Measurements from ENCODE around the gene CLPSL1. TPM values are rescaled to one million over a fixed set of nuclear protein-coding genes. Genes with fewer than 3 reads are reported as not detected.

CLPSL1 gene
- total and polyA plus RNA-seq, 8 donors = not detected

DNA sequence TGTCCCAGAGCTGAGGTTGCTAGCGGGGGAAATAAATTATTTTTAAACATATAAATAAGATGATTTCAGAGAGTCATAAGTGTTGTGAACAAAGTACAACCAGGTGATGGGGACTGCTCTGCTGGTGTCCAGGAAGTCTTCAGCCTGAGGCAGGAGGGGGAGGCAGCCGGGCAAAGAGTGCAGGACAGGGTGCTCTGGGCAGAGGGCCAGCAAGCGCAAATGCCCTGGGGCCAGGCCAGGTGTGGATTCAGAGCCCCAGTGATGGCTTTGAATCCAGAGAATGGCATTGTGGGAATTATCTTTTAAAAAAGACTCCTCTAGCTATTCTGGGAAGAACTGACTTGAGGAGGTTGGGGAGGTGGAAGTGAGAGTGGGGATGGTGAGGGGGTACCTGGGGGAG lies 1.6 kb downstream of the CLPSL1 start:
- Histone ChIP-seq H3K36me3 (no peaks in the 10 kb centered on the region), H3K27me3 (peaks cover 10 to 52% (median 15%) of the 10 kb centered on the region in 3 donors), H3K27ac (no peak overlapping the region), H3K4me1 (peaks cover 0 to 8% (median 0%) of the 10 kb centered on the region in 4 donors), H3K9me3 (no peaks in the 10 kb centered on the region), H3K4me3 (no peak overlapping the region)
- DNase-seq = no peak
- intact Hi-C loops (cut with DNase I; ENCODE audit: low total_unique reads) = no loop called here
- WGBS, 5 donors = 50 to 61% (median 56%) methylated on average over 3 of the region's 3 CpGs
- no peak for TF ChIP-seq POLR2A (IDR thresholded peaks at IDR 0.05)
- TF ChIP-seq, protein P1, sequence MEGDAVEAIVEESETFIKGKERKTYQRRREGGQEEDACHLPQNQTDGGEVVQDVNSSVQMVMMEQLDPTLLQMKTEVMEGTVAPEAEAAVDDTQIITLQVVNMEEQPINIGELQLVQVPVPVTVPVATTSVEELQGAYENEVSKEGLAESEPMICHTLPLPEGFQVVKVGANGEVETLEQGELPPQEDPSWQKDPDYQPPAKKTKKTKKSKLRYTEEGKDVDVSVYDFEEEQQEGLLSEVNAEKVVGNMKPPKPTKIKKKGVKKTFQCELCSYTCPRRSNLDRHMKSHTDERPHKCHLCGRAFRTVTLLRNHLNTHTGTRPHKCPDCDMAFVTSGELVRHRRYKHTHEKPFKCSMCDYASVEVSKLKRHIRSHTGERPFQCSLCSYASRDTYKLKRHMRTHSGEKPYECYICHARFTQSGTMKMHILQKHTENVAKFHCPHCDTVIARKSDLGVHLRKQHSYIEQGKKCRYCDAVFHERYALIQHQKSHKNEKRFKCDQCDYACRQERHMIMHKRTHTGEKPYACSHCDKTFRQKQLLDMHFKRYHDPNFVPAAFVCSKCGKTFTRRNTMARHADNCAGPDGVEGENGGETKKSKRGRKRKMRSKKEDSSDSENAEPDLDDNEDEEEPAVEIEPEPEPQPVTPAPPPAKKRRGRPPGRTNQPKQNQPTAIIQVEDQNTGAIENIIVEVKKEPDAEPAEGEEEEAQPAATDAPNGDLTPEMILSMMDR (IDR thresholded peaks at IDR 0.05) = no peak
- TF ChIP-seq POLR2AphosphoS5 (IDR thresholded peaks at IDR 0.05) = no peak
- no peak for TF ChIP-seq EP300 (IDR thresholded peaks at IDR 0.05)

DNA sequence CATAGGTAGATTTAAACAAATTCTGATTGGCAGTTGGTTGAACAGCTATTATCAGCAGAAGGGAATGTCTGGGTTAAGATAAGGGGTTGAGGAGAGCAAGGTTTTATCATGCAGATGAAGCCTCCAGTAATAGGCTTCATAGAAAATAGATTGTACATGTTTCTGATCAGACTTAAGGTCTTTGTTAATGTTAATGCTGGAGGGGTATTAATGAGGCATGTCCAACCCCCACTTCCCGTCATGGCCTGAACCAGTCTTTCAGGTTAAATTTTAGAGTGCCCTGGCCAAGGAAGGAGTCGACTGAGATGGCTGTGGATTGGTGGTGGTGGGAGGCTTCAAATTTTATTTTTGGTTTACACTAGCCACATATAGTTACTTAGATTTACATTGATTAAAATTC lies 3.4 kb downstream of the CLPSL1 start:
- Histone ChIP-seq H3K9me3 (no peaks in the 10 kb centered on the region), H3K36me3 (no peaks in the 10 kb centered on the region), H3K4me1 (peaks cover 0 to 8% (median 0%) of the 10 kb centered on the region in 4 donors), H3K27me3 (peaks cover 13 to 63% (median 23%) of the 10 kb centered on the region in 3 donors), H3K4me3 (no peak overlapping the region), H3K27ac (no peak overlapping the region)
- DNase-seq = no peak
- 39 to 52% (median 48%) methylated on average over 2 of the region's 2 CpGs for WGBS, 5 donors
- TF ChIP-seq EP300 (IDR thresholded peaks at IDR 0.05) (no peak), POLR2A (IDR thresholded peaks at IDR 0.05) (no peak), POLR2AphosphoS5 (IDR thresholded peaks at IDR 0.05) (no peak)
- TF ChIP-seq, protein P1 (IDR thresholded peaks at IDR 0.05) = no peak
- intact Hi-C loops (cut with DNase I; ENCODE audit: low total_unique reads) = no loop called here

DNA sequence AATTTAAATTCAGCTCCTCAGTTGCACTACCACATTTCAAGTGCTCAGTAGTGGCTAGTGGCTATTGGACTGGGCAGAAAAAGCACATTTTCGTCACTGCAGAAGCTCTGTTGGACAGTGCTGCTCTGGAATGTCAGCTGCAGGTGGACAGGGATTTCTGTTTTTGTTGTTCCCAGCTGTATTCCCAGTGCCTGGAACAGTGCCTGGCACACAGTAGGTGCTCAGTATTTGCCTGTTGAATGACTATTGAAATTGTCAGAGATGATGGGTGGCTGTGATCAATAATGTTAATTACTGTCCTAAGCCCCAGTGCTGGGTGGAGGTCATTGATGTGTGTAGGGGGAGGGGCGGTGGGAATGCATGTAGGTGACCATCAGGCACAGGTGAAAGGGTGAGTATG lies 5.5 kb downstream of the CLPSL1 start:
- Histone ChIP-seq H3K27me3 (peaks cover 13 to 60% (median 28%) of the 10 kb centered on the region in 3 donors), H3K9me3 (no peaks in the 10 kb centered on the region), H3K36me3 (no peaks in the 10 kb centered on the region), H3K4me1 (peaks cover 0 to 8% (median 0%) of the 10 kb centered on the region in 4 donors), H3K27ac (no peak overlapping the region), H3K4me3 (no peak overlapping the region)
- TF ChIP-seq, protein P1 (IDR thresholded peaks at IDR 0.05) = no peak
- TF ChIP-seq POLR2AphosphoS5 (IDR thresholded peaks at IDR 0.05) (no peak), EP300 (IDR thresholded peaks at IDR 0.05) (no peak)
- intact Hi-C loops (cut with DNase I; ENCODE audit: low total_unique reads) = no loop called here
- no peak for DNase-seq
- 52 to 77% (median 57%) methylated on average over 2 of the region's 2 CpGs for WGBS, 5 donors

DNA sequence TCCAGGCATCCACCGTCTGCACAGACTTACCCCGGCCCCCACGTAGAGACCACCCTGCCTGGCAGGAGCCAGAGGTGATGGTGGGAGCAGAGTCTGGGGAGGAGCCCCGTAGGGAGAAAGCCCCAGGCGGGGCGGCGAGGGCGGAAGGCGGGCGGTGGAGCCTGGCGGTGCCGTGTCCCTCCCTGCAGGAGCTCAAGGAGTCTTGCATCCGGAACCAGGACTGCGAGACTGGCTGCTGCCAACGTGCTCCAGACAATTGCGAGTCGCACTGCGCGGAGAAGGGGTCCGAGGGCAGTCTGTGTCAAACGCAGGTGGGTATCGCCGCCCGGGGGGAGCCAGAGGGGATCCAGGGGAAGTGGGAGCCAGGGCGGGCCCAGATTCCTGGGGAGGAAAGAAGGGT lies 6.0 kb downstream of the CLPSL1 start:
- intact Hi-C loops (cut with DNase I; ENCODE audit: low total_unique reads) = no loop called here
- no peak overlapping the region for H3K27ac ChIP-seq
- TF ChIP-seq EP300 (IDR thresholded peaks at IDR 0.05) = no peak
- TF ChIP-seq POLR2AphosphoS5 (IDR thresholded peaks at IDR 0.05) = no peak
- TF ChIP-seq, protein P1 (IDR thresholded peaks at IDR 0.05) = no peak
- TF ChIP-seq POLR2A (IDR thresholded peaks at IDR 0.05) = no peak
- no peaks in the 10 kb centered on the region for H3K36me3 ChIP-seq
- peaks cover 0 to 8% (median 0%) of the 10 kb centered on the region in 4 donors for H3K4me1 ChIP-seq
- H3K9me3 ChIP-seq = no peaks in the 10 kb centered on the region
- no peak for DNase-seq
- 18 to 63% (median 45%) methylated on average over 25 of the region's 25 CpGs for WGBS, 5 donors
- H3K27me3 ChIP-seq = peaks cover 13 to 60% (median 28%) of the 10 kb centered on the region in 3 donors
- H3K4me3 ChIP-seq = peak overlapping the region in 1 of 4 donors; percentile 5

Data from stomach (tissue), 9 donors.